CD14-positive monocyte (primary cell): ENCODE results near the gene NFKB1. TPM values are rescaled to one million over a fixed set of nuclear protein-coding genes. Genes with fewer than 3 reads are reported as not detected.

Source experiments
- DNase-seq, 3 donors: peaks; one replicate each; pipeline ENCODE4 v3.0.0-alpha.2; 2011 to 2022
- H2AFZ ChIP-seq: 2 replicates; pipeline ENCODE4 v1.6.0; 2012; ENCODE audit warnings: mild to moderate bottlenecking, low read depth, low read length, inconsistent platforms; ENCODE audit not compliant: insufficient read depth, poor library complexity, severe bottlenecking
- H3K27ac ChIP-seq, 2 donors: 1 replicate in 1 of 2; 2 replicates in 1 of 2; pipeline ENCODE4 v1.5.1; 2012 to 2013; ENCODE audit warnings: low read length in 2 of 2, control low read depth in 1 of 2, inconsistent platforms in 1 of 2, low read depth in 1 of 2, mild to moderate bottlenecking in 1 of 2
- H3K27me3 ChIP-seq, 2 donors: one replicate each; pipeline versions ENCODE4 v1.6.0 to v1.6.1; 2011 to 2013; ENCODE audit warnings: low read length in 2 of 2; ENCODE audit not compliant: control insufficient read depth in 2 of 2, insufficient read depth in 2 of 2
- H3K36me3 ChIP-seq, 2 donors: replicated peaks in 1 of 2; 1 replicate in 1 of 2; 2 replicates in 1 of 2; pipeline versions ENCODE4 v1.5.1 to v1.6.1; 2012 to 2013; ENCODE audit warnings: low read length in 2 of 2, control low read depth in 1 of 2, inconsistent platforms in 1 of 2, mild to moderate bottlenecking in 1 of 2; ENCODE audit not compliant: insufficient read depth in 2 of 2, control insufficient read depth in 1 of 2
- H3K4me1 ChIP-seq, 2 donors: 1 replicate in 1 of 2; 2 replicates in 1 of 2; pipeline versions ENCODE4 v1.5.1 to v1.6.1; 2012 to 2013; ENCODE audit warnings: low read length in 2 of 2, control low read depth in 1 of 2, inconsistent platforms in 1 of 2, mild to moderate bottlenecking in 1 of 2, moderate library complexity in 1 of 2; ENCODE audit not compliant: insufficient read depth in 2 of 2, control insufficient read depth in 1 of 2
- H3K4me2 ChIP-seq: replicated peaks from 2 replicates; pipeline ENCODE3; 2012; ENCODE audit warnings: low read length, moderate library complexity, mild to moderate bottlenecking; ENCODE audit not compliant: poor library complexity, severe bottlenecking; ENCODE audit errors: extremely low read depth
- H3K4me3 ChIP-seq, 3 experiments: fragments of 200-600 bp in 1 of 3; sonication (generic) in 1 of 3; replicated peaks in 1 of 3; 1 replicate in 2 of 3; 2 replicates in 1 of 3; pipeline ENCODE4 v1.5.1; 2011 to 2013; ENCODE audit warnings: low read length in 3 of 3, mild to moderate bottlenecking in 3 of 3, control low read depth in 2 of 3, low read depth in 2 of 3, inconsistent platforms in 1 of 3, moderate library complexity in 1 of 3
- H3K79me2 ChIP-seq: 2 replicates; pipeline ENCODE4 v1.6.0; 2012; ENCODE audit warnings: mild to moderate bottlenecking, control low read depth, inconsistent platforms, low read length, moderate library complexity; ENCODE audit not compliant: insufficient read depth
- H3K9ac ChIP-seq: 2 replicates; pipeline ENCODE4 v1.6.0; 2017; ENCODE audit warnings: low read length, mild to moderate bottlenecking; ENCODE audit not compliant: insufficient read depth, poor library complexity, severe bottlenecking
- H3K9me3 ChIP-seq, 2 donors: replicated peaks in 1 of 2; 1 replicate in 1 of 2; 2 replicates in 1 of 2; pipeline versions ENCODE4 v1.5.1 to v1.6.1; 2012 to 2013; ENCODE audit warnings: low read length in 2 of 2, control low read depth in 1 of 2; ENCODE audit not compliant: control insufficient read depth in 1 of 2, insufficient read depth in 1 of 2
- H4K20me1 ChIP-seq: 2 replicates; pipeline ENCODE4 v1.6.0; 2012; ENCODE audit warnings: mild to moderate bottlenecking, low read length, control low read depth, moderate library complexity; ENCODE audit not compliant: insufficient read depth
- H3K27ac Mint-ChIP-seq, 7 donors: one replicate each; pipeline ENCODE4 v1.8.0; 2020; ENCODE audit warnings: mild to moderate bottlenecking in 7 of 7, mixed read lengths in 7 of 7, moderate library complexity in 6 of 7, inconsistent platforms in 2 of 7
- H3K27me3 Mint-ChIP-seq, 3 donors: one replicate each; pipeline ENCODE4 v1.8.0; 2021 to 2022; ENCODE audit warnings: low read depth in 3 of 3, mild to moderate bottlenecking in 3 of 3, mixed read lengths in 3 of 3, moderate library complexity in 3 of 3, inconsistent platforms in 1 of 3
- H3K36me3 Mint-ChIP-seq, 2 donors: one replicate each; pipeline ENCODE4 v1.8.0; 2020; ENCODE audit warnings: mixed read lengths in 2 of 2, inconsistent platforms in 1 of 2, mild to moderate bottlenecking in 1 of 2
- H3K4me1 Mint-ChIP-seq: one replicate; pipeline ENCODE4 v1.8.0; 2020; ENCODE audit warnings: mild to moderate bottlenecking, mixed read lengths
- H3K4me3 Mint-ChIP-seq, 2 donors: one replicate each; pipeline ENCODE4 v1.8.0; 2020; ENCODE audit warnings: mild to moderate bottlenecking in 2 of 2, mixed read lengths in 2 of 2, moderate library complexity in 1 of 2
- H3K9me3 Mint-ChIP-seq, 7 donors: one replicate each; pipeline ENCODE4 v1.8.0; 2020 to 2022; ENCODE audit warnings: mixed read lengths in 7 of 7, mild to moderate bottlenecking in 6 of 7, moderate library complexity in 6 of 7, inconsistent platforms in 2 of 7
- WGBS: methylation state at CpG from one replicate; pipeline ENCODE4 v1.1.5; 2013; ENCODE audit warnings: missing lambda C conversion rate; ENCODE audit not compliant: insufficient coverage; 5-methylcytosine and 5-hydroxymethylcytosine counted together
- intact Hi-C, 2 donors: fragments of 100-400 bp; cut with micrococcal nuclease; formaldehyde crosslinking; loops; one replicate each; pipeline versions ENCODE4 v1.15.0 to v1.15.1; 2023
- polyA plus RNA-seq, 3 donors: library from polyadenylated mRNA; depleted of rRNA in 1 of 3; unstranded in 2 of 3; stranded (reverse) in 1 of 3; fragments of 300-500 nt in 2 of 3; fragments of >200 nt in 1 of 3; fragmentation: Illumina TruSeq in 2 of 3; gene quantifications; 1 replicate in 2 of 3; 2 replicates in 1 of 3; pipeline ENCODE4 v1.2.3, GENCODE V29; 2012 to 2021
- TF ChIP-seq, protein P1 (sequence below): fragments of 200-600 bp; IDR thresholded peaks from one replicate; pipeline ENCODE4 v1.8.0; 2022; ENCODE audit warnings: antibody characterized with exemption, mild to moderate bottlenecking

NFKB1 gene
- polyA plus RNA-seq, 3 donors: 9.0 to 34.4 (median 17.8) TPM

DNA sequence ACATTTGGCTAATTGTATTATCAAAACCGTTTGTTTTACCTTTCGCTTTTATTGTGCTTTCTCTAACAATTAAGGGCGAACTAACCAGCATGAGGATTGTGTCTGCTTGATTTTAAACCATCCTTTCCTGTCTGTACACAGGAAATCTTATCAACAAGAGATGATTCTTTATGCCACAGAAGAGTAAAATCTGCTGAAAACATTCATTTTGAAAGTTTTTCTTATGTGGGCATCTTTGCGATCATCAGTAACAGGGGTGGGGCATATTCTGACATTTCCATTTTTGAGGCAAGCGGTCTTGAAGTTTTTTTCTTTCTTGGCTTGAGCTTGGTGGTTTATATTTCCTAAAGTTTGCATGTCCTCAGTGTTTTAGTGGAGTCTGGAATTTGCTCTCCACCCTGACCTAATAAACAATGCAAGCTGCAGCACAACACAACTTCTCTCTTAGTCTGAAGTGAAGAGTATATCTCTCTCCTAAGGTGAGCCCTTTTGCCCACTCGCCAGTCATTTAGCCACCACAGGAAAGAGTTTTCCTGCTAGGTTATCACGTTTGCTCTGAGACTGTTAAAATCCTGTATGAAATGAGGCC is 26.6 kb downstream of the NFKB1 start:
- Mint-ChIP-seq H3K4me1 (peaks cover 25% of the 10 kb centered on the region), H3K4me3 (no peak overlapping the region), H3K9me3 (no peaks in the 10 kb centered on the region), H3K36me3 (peaks cover 39 to 48% of the 10 kb centered on the region in 2 donors), H3K27ac (peak overlapping the region in 1 of 7 donors; percentile 21), H3K27me3 (no peaks in the 10 kb centered on the region)
- Histone ChIP-seq H4K20me1 (peaks cover 98% of the 10 kb centered on the region), H2AFZ (no peak overlapping the region), H3K4me1 (peaks cover 11 to 15% of the 10 kb centered on the region in 2 donors), H3K79me2 (peaks cover 65% of the 10 kb centered on the region), H3K4me2 (no peak overlapping the region), H3K9ac (no peak overlapping the region), H3K36me3 (peaks cover 35 to 64% of the 10 kb centered on the region in 2 donors), H3K9me3 (no peaks in the 10 kb centered on the region), H3K27me3 (no peaks in the 10 kb centered on the region), H3K4me3 (no peak overlapping the region), H3K27ac (no peak overlapping the region)
- TF ChIP-seq, protein P1, sequence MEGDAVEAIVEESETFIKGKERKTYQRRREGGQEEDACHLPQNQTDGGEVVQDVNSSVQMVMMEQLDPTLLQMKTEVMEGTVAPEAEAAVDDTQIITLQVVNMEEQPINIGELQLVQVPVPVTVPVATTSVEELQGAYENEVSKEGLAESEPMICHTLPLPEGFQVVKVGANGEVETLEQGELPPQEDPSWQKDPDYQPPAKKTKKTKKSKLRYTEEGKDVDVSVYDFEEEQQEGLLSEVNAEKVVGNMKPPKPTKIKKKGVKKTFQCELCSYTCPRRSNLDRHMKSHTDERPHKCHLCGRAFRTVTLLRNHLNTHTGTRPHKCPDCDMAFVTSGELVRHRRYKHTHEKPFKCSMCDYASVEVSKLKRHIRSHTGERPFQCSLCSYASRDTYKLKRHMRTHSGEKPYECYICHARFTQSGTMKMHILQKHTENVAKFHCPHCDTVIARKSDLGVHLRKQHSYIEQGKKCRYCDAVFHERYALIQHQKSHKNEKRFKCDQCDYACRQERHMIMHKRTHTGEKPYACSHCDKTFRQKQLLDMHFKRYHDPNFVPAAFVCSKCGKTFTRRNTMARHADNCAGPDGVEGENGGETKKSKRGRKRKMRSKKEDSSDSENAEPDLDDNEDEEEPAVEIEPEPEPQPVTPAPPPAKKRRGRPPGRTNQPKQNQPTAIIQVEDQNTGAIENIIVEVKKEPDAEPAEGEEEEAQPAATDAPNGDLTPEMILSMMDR: no peak
- DNase-seq: no peak
- WGBS: no CpG with 5 or more reads among the region's 7 CpGs
- intact Hi-C loops: no loop called here

DNA sequence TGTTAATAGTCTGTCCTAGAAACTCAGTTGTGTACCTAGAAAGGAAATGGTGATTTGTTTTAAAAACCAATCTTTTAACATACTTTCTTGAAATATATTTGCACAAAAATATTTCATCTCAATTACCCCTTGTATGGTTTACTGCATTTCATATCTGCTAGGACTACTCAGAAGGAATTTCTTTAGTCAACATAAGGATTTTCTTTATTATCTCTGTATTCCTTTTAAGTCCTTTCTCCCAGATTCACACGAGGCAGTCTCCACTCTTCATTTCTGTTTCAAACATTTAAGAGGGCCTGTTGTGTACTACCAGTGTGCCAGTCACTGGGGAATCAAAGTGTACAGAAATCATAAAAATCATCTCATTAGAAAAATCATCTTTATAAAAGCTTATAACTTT is 28.8 kb downstream of the NFKB1 start:
- H3K4me3 ChIP-seq: no peak overlapping the region
- H3K4me1 ChIP-seq: peaks cover 5 to 9% of the 10 kb centered on the region in 2 donors
- H3K79me2 ChIP-seq: peaks cover 51% of the 10 kb centered on the region
- peaks cover 99% of the 10 kb centered on the region for H4K20me1 ChIP-seq
- TF ChIP-seq, protein P1: no peak
- H3K9ac ChIP-seq: no peak overlapping the region
- Mint-ChIP-seq H3K27me3 (no peaks in the 10 kb centered on the region), H3K9me3 (no peaks in the 10 kb centered on the region), H3K27ac (no peak overlapping the region), H3K4me3 (no peak overlapping the region), H3K4me1 (peaks cover 9% of the 10 kb centered on the region), H3K36me3 (peaks cover 55 to 62% of the 10 kb centered on the region in 2 donors)
- H2AFZ ChIP-seq: no peak overlapping the region
- intact Hi-C loops: loop anchor here in 1 of 2 donors (5.0 kb wide), 1 partner anchor 33 kb away; no protein-coding TSS in a partner anchor
- 100% methylated on average over 1 of the region's 1 CpG for WGBS
- no peaks in the 10 kb centered on the region for H3K27me3 ChIP-seq
- peaks cover 50 to 86% of the 10 kb centered on the region in 2 donors for H3K36me3 ChIP-seq
- peak overlapping the region in 1 of 2 donors; percentile 21 for H3K27ac ChIP-seq
- DNase-seq: no peak
- no peaks in the 10 kb centered on the region for H3K9me3 ChIP-seq
- H3K4me2 ChIP-seq: no peak overlapping the region
